GM11168 (cell line): ENCODE measurements around the gene ADAMTSL4.
"Not testable (repeated sequence)": the region's sequence is repeated elsewhere in the genome, so short reads cannot be mapped to it uniquely, and the experiment has no call there.

Experiments used
- in situ Hi-C: fragments of 300-500 bp; cut with MboI; formaldehyde crosslinking; loops from one replicate; pipeline ENCODE4 v1.12.0; 2022; ENCODE audit warnings: low sequenced_read_pairs; ENCODE audit not compliant: unreplicated experiment

ADAMTSL4 gene

GRCh38 chr1:150579945-150580642 lies 30.9 kb downstream of the ADAMTSL4 start:
- in situ Hi-C loops = no loop called here

- in situ Hi-C loops = not testable (repeated sequence)
These were observed 31.8 kb downstream of the ADAMTSL4 start for GRCh38 chr1:150580966-150581365.

- in situ Hi-C loops = not testable (repeated sequence)
These were observed 32.2 kb downstream of the ADAMTSL4 start for GRCh38 chr1:150581437-150581836.

- in situ Hi-C loops = not testable (repeated sequence)
These were observed 32.8 kb downstream of the ADAMTSL4 start for GRCh38 chr1:150581962-150582361.

GRCh38 chr1:150582371-150582770 lies 33.2 kb downstream of the ADAMTSL4 start:
- in situ Hi-C loops = no loop called here

- in situ Hi-C loops = no loop called here
These were observed 47.1 kb downstream of the ADAMTSL4 start for GRCh38 chr1:150596095-150596892.

GRCh38 chr1:150596976-150597375 lies 47.8 kb downstream of the ADAMTSL4 start:
- in situ Hi-C loops = no loop called here

GRCh38 chr1:150598346-150598745 lies 49.1 kb downstream of the ADAMTSL4 start:
- in situ Hi-C loops = not testable (repeated sequence)

- in situ Hi-C loops = no loop called here
These were observed 52.3 kb downstream of the ADAMTSL4 start for GRCh38 chr1:150601540-150601939.

GRCh38 chr1:150602372-150602771 lies 53.2 kb downstream of the ADAMTSL4 start:
- in situ Hi-C loops = not testable (repeated sequence)

GRCh38 chr1:150603711-150604110 lies 54.5 kb downstream of the ADAMTSL4 start:
- in situ Hi-C loops = no loop called here

GRCh38 chr1:150604226-150604588 lies 55.0 kb downstream of the ADAMTSL4 start:
- in situ Hi-C loops = no loop called here

- in situ Hi-C loops = loop anchor here (5.0 kb wide), 1 partner anchor 38 kb away; no protein-coding TSS in a partner anchor
These were observed 56.2 kb downstream of the ADAMTSL4 start for GRCh38 chr1:150605451-150605731.

- in situ Hi-C loops = loop anchor here (5.0 kb wide), 1 partner anchor 39 kb away; no protein-coding TSS in a partner anchor
These were observed 57.4 kb downstream of the ADAMTSL4 start for GRCh38 chr1:150606463-150607142.

GRCh38 chr1:150609732-150610131 lies 60.5 kb downstream of the ADAMTSL4 start:
- in situ Hi-C loops = loop anchor here (5.0 kb wide), 1 partner anchor 42 kb away; no protein-coding TSS in a partner anchor
